Liver (tissue), 3 donors: ENCODE measurements around the gene CYBA.

ENCODE experiments used
- ATF3 ChIP-seq: IDR thresholded peaks from 2 replicates; pipeline ENCODE4 v1.6.1; 2016; ENCODE audit warnings: antibody characterized with exemption
- CTCF ChIP-seq: fragments of 150-350 bp; IDR thresholded peaks from 2 replicates; pipeline ENCODE4 v1.5.1; 2017; ENCODE audit warnings: improper control_type of control experiment, low read depth, low read length; ENCODE audit not compliant: missing input control
- EGR1 ChIP-seq, 2 donors: IDR thresholded peaks; 2 replicates each; pipeline ENCODE4 v1.6.1; 2016 to 2018; ENCODE audit warnings: antibody characterized with exemption in 2 of 2, low read depth in 2 of 2
- HNF4G ChIP-seq: IDR thresholded peaks from 2 replicates; pipeline ENCODE4 v1.6.1; 2016; ENCODE audit warnings: antibody characterized with exemption
- MAX ChIP-seq: IDR thresholded peaks from 2 replicates; pipeline ENCODE4 v1.6.1; 2016; ENCODE audit warnings: antibody characterized with exemption
- RAD21 ChIP-seq, 2 donors: IDR thresholded peaks; 2 replicates each; pipeline ENCODE4 v1.6.1; 2016; ENCODE audit warnings: antibody characterized with exemption in 2 of 2, mild to moderate bottlenecking in 2 of 2
- REST ChIP-seq: IDR thresholded peaks from 2 replicates; pipeline ENCODE4 v1.6.1; 2016; ENCODE audit warnings: antibody characterized with exemption, mild to moderate bottlenecking
- RXRA ChIP-seq, 2 donors: IDR thresholded peaks; 2 replicates each; pipeline ENCODE4 v1.6.1; 2017 to 2018; ENCODE audit warnings: antibody characterized with exemption in 2 of 2, mild to moderate bottlenecking in 1 of 2
- ZBTB33 ChIP-seq: IDR thresholded peaks from 2 replicates; pipeline ENCODE4 v1.6.1; 2016; ENCODE audit warnings: antibody characterized with exemption
- donor health status: healthy.
- donor health status: healthy.

- TF ChIP-seq CTCF (no peak), ZBTB33 (no peak), ATF3 (no peak), MAX (no peak), RXRA (IDR thresholded peaks at IDR 0.05) (no peak), EGR1 (IDR thresholded peaks at IDR 0.05; ENCODE audit: low read depth in 2 of 2) (no peak), REST (no peak), RAD21 (IDR thresholded peaks at IDR 0.05) (no peak), HNF4G (no peak)
Observed at GRCh38 chr16:88639231-88640038, 11.4 kb downstream of the CYBA start.
